ENCODE data around the gene LCN15.

The LCN15 gene

DNA sequence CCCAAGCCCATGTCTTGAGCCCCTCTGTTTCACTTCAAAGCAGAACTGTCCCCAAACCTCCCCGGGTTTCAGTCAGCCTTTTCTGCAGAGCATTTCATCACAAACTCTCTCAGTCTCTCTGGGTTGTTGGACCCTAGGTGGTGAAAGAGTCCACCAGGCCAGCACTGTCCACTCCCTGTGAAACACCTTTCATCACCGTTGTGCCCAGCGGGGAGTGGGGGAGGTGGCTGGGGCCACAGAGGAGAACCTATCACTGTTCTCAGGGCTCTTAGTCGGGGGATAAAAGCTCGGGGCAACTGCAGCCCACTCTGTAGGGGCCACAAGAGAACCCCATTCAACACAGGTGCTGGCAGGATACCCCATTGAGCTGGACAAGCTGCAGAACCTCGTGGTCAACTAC is 38.0 kb upstream of the LCN15 start (continued):
- TF ChIP-seq, protein P1, sequence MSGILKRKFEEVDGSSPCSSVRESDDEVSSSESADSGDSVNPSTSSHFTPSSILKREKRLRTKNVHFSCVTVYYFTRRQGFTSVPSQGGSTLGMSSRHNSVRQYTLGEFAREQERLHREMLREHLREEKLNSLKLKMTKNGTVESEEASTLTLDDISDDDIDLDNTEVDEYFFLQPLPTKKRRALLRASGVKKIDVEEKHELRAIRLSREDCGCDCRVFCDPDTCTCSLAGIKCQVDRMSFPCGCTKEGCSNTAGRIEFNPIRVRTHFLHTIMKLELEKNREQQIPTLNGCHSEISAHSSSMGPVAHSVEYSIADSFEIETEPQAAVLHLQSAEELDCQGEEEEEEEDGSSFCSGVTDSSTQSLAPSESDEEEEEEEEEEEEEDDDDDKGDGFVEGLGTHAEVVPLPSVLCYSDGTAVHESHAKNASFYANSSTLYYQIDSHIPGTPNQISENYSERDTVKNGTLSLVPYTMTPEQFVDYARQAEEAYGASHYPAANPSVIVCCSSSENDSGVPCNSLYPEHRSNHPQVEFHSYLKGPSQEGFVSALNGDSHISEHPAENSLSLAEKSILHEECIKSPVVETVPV (CRISPR knock-in tag; IDR thresholded peaks at IDR 0.05), result no peak
- TF ChIP-seq, protein P2, sequence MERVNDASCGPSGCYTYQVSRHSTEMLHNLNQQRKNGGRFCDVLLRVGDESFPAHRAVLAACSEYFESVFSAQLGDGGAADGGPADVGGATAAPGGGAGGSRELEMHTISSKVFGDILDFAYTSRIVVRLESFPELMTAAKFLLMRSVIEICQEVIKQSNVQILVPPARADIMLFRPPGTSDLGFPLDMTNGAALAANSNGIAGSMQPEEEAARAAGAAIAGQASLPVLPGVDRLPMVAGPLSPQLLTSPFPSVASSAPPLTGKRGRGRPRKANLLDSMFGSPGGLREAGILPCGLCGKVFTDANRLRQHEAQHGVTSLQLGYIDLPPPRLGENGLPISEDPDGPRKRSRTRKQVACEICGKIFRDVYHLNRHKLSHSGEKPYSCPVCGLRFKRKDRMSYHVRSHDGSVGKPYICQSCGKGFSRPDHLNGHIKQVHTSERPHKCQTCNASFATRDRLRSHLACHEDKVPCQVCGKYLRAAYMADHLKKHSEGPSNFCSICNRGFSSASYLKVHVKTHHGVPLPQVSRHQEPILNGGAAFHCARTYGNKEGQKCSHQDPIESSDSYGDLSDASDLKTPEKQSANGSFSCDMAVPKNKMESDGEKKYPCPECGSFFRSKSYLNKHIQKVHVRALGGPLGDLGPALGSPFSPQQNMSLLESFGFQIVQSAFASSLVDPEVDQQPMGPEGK (CRISPR knock-in tag; IDR thresholded peaks at IDR 0.05; ENCODE audit: borderline replicate concordance), result no peak
- TF ChIP-seq ZNF70 (CRISPR knock-in tag; IDR thresholded peaks at IDR 0.05), result no peak
- TF ChIP-seq ZC3H10 (CRISPR knock-in tag; IDR thresholded peaks at IDR 0.05), result no peak
- TF ChIP-seq ESRRG (CRISPR knock-in tag; IDR thresholded peaks at IDR 0.05), result no peak
- TF ChIP-seq CSDC2 (CRISPR knock-in tag; IDR thresholded peaks at IDR 0.05), result no peak

DNA sequence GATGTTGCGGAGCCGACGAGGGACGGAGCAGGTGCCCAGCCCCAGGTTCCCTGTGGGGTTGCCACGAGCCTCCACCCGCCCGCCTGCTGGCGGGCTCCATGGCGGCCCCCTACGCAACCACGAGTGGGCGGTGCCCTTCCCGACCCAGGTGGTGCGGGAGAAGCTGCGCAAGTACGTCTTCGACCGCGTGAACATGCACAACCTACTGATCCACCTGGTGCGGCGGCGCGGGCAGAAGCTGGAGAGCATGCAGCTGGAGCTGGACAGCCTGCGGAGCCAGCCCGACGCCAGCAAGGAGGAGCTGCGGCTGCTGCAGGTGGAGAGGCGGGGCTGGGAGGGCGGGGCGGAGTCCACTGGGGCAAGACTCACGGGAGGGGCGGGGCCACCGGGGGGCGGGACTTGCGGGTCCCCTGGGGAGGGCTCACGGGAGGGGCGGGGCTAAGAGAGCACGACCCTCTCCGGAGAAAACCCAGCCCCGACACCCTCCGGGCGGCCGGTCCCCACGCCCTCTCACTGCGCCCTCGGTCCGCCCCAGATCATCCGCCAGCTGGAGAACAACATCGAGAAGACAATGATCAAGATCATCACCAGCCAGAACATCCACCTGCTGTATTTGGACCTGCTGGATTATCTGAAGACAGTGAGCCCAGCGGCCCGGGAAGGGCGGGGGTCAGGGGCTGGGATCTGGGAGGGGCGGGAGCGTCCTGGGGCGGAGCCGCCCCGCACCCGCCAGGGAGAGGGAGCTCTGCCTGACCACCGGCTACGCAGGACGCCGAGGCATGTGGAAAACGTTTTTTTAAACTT is 35.7 kb upstream of the LCN15 start:
- ATAC-seq, result peak; percentile 76
- TF ChIP-seq ESRRG (CRISPR knock-in tag; IDR thresholded peaks at IDR 0.05) (no peak), TCF4 (CRISPR knock-in tag; IDR thresholded peaks at IDR 0.05; ENCODE audit: borderline replicate concordance) (no peak)
- TF ChIP-seq, protein P3, sequence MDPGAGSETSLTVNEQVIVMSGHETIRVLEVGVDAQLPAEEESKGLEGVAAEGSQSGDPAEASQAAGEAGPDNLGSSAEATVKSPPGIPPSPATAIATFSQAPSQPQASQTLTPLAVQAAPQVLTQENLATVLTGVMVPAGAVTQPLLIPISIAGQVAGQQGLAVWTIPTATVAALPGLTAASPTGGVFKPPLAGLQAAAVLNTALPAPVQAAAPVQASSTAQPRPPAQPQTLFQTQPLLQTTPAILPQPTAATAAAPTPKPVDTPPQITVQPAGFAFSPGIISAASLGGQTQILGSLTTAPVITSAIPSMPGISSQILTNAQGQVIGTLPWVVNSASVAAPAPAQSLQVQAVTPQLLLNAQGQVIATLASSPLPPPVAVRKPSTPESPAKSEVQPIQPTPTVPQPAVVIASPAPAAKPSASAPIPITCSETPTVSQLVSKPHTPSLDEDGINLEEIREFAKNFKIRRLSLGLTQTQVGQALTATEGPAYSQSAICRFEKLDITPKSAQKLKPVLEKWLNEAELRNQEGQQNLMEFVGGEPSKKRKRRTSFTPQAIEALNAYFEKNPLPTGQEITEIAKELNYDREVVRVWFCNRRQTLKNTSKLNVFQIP (CRISPR knock-in tag; IDR thresholded peaks at IDR 0.05; ENCODE audit: borderline replicate concordance, low read depth), result no peak

DNA sequence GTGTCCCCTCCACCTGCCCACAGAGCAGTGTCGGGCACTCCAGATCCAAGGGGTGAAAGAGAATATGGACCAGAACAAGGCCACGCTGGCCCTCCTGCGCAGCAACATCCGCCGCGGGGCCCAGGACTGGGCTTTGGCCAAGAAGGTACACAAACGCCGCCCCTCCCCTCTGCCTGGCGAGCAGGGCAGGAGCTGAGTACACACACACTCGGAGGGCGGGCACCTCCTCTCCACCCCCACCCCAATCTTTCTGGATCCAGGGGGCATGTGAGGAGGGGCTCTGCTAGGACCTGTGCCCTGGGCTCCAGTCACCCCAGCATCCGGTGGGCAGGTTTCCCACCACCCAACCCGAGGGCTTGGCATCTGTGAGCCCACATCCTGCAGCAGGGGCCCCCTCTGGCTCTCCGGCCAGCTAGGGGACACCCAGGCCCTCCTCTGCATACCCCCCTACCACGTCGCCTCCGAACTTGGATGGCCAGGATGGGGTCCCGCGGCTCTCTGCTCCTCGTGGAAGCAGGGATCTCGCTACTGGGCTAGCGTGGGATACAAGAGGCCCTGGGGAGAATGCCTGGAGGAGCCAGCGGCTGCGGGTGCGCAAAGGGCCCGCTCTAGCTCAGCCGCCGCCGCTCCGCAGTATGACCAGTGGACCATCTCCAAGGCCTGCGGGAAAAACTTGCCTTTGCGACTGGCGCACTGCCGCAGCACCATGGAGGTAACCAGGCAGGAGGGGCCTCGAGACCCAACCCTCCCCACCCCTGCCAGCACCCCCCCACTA is 34.9 kb upstream of the LCN15 start:
- no peak for ATAC-seq

DNA sequence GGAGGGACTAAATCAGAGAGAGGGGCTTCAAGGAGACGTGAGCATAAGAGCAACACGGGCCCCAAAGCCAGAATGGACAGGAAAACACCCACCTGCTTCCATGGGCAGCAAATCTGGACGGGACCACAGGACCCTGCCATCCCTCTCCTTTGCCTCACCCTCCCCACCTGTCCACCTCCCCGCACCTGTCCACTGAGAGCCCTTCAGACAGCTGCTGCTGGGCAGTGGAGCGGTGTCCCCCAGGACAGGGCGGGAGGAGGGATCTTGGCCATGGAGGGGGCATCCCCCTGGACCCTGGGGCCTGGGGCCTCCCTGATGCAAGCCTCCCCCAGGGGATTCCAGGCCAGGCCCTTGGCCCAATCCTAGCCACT is 34.4 kb upstream of the LCN15 start:
- TF ChIP-seq, protein P4, sequence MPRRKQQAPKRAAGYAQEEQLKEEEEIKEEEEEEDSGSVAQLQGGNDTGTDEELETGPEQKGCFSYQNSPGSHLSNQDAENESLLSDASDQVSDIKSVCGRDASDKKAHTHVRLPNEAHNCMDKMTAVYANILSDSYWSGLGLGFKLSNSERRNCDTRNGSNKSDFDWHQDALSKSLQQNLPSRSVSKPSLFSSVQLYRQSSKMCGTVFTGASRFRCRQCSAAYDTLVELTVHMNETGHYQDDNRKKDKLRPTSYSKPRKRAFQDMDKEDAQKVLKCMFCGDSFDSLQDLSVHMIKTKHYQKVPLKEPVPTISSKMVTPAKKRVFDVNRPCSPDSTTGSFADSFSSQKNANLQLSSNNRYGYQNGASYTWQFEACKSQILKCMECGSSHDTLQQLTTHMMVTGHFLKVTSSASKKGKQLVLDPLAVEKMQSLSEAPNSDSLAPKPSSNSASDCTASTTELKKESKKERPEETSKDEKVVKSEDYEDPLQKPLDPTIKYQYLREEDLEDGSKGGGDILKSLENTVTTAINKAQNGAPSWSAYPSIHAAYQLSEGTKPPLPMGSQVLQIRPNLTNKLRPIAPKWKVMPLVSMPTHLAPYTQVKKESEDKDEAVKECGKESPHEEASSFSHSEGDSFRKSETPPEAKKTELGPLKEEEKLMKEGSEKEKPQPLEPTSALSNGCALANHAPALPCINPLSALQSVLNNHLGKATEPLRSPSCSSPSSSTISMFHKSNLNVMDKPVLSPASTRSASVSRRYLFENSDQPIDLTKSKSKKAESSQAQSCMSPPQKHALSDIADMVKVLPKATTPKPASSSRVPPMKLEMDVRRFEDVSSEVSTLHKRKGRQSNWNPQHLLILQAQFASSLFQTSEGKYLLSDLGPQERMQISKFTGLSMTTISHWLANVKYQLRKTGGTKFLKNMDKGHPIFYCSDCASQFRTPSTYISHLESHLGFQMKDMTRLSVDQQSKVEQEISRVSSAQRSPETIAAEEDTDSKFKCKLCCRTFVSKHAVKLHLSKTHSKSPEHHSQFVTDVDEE (CRISPR knock-in tag; IDR thresholded peaks at IDR 0.05), result no peak
- no peak for TF ChIP-seq CSDC2 (CRISPR knock-in tag; IDR thresholded peaks at IDR 0.05)
- no peak for TF ChIP-seq ARNTL (CRISPR knock-in tag; IDR thresholded peaks at IDR 0.05; ENCODE audit: borderline replicate concordance, low read depth)
- no peak for ATAC-seq

More for the DNA sequence above, 34.9 kb upstream of the LCN15 start:
- TF ChIP-seq GLIS3 (CRISPR knock-in tag; IDR thresholded peaks at IDR 0.05) (no peak), CSDC2 (CRISPR knock-in tag; IDR thresholded peaks at IDR 0.05) (no peak)
- TF ChIP-seq, protein P4 (CRISPR knock-in tag; IDR thresholded peaks at IDR 0.05), result no peak

Data from SK-N-SH treated with all-trans-retinoic acid at 6 μM for 48 hours (cell line).